Left ventricle myocardium inferior (tissue), 1 donor: ENCODE results near the gene CLN6. TPM values are rescaled to one million over a fixed set of nuclear protein-coding genes. Genes with fewer than 3 reads are reported as not detected.

Source experiments
- DNase-seq: peaks from one replicate; pipeline ENCODE4 v3.0.0-alpha.2; 2020
- H3K27ac ChIP-seq: fragments of 200-600 bp; replicated peaks from 2 replicates; pipeline ENCODE4 v1.8.0; 2021
- H3K27me3 ChIP-seq: fragments of 200-600 bp; 2 replicates; pipeline ENCODE4 v1.8.0; 2021; ENCODE audit warnings: low read depth
- H3K36me3 ChIP-seq: fragments of 200-600 bp; 2 replicates; pipeline ENCODE4 v1.8.0; 2021
- H3K4me1 ChIP-seq: fragments of 200-600 bp; 2 replicates; pipeline ENCODE4 v1.8.0; 2021
- H3K4me3 ChIP-seq: fragments of 200-600 bp; 2 replicates; pipeline ENCODE4 v1.8.0; 2021; ENCODE audit warnings: mild to moderate bottlenecking, moderate library complexity
- H3K9me3 ChIP-seq: fragments of 200-600 bp; replicated peaks from 2 replicates; pipeline ENCODE4 v1.8.0; 2021
- intact Hi-C: fragments of 100-400 bp; cut with micrococcal nuclease; formaldehyde crosslinking; loops from one replicate; pipeline ENCODE4 v1.11.0; 2022
- total RNA-seq: library from RNA; stranded (reverse); fragmentation: NEBNext Ultra II Directional; extraction: Animal tissue kit (Norgen Biotek cat#: 25700); gene quantifications from one replicate; pipeline ENCODE4 v1.2.1, GENCODE V29; 2021
- TF ChIP-seq, protein P1 (sequence below): fragments of 200-600 bp; IDR thresholded peaks from 2 replicates; pipeline ENCODE4 v1.8.0; 2021; ENCODE audit warnings: antibody characterized with exemption, mild to moderate bottlenecking, borderline replicate concordance
- donor health status: DM: no; HTN: yes; CAD: no; lungs with severe emphysema.

CLN6 gene
- total RNA-seq, 1 donor from 2014 or later = 6.6 TPM

DNA sequence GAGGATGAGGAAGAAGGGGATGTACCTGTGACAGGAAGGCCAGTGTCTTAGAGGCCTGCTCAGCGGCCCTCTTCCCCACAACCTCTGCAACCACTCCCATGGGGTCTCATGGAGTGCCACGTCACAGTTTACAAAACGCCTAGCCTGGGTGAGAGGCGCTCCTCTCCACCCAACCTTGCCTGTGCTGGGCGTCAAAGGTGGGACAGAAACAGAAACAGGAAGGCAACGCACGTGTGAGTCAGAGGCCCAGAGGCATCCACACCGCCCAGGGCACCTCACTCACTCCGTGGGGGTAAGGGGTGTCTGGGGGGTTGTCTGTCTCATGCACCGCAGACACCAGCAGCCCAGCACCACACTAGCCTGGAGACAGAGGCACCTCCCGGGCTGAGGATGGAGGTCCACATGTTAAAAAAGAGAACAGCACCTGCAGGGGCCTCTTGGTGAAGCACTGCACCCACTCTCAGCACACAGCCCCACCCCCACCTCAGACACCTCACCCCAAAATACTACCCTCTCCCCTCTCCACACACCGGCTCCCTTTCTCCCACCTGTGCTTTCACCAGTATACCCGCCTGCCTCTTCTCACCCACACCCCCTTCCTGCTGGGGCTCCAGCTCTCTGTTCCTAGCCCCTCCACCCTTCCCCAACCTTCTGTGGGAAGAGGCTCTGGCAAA is 19.7 kb downstream of the CLN6 start:
- TF ChIP-seq, protein P1, sequence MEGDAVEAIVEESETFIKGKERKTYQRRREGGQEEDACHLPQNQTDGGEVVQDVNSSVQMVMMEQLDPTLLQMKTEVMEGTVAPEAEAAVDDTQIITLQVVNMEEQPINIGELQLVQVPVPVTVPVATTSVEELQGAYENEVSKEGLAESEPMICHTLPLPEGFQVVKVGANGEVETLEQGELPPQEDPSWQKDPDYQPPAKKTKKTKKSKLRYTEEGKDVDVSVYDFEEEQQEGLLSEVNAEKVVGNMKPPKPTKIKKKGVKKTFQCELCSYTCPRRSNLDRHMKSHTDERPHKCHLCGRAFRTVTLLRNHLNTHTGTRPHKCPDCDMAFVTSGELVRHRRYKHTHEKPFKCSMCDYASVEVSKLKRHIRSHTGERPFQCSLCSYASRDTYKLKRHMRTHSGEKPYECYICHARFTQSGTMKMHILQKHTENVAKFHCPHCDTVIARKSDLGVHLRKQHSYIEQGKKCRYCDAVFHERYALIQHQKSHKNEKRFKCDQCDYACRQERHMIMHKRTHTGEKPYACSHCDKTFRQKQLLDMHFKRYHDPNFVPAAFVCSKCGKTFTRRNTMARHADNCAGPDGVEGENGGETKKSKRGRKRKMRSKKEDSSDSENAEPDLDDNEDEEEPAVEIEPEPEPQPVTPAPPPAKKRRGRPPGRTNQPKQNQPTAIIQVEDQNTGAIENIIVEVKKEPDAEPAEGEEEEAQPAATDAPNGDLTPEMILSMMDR = no peak
- Histone ChIP-seq H3K4me1 (peaks cover 25% of the 10 kb centered on the region), H3K27me3 (no peaks in the 10 kb centered on the region), H3K36me3 (no peaks in the 10 kb centered on the region), H3K9me3 (no peaks in the 10 kb centered on the region), H3K4me3 (no peak overlapping the region), H3K27ac (no peak overlapping the region)
- intact Hi-C loops = no loop called here
- DNase-seq = peak; percentile 4

DNA sequence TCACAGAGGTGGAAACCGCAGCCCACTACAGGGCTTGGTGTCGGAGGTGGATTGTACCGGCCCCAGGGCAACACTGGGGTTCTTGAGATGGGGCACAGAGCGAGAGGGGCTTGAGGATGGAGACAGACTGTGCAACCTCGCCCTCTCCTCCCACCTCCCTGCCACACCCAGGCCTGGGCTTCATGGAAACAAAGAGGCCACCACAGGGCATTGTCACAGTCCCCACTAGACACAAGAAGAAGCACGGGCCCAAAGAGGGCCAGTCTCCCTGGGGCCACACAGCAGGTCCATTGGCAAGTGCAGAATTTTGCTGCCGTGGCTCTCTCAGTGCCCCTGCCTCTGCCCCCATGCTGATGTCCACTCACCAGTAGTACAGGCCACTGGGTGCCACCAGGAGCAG is 20.3 kb downstream of the CLN6 start:
- Histone ChIP-seq H3K9me3 (no peaks in the 10 kb centered on the region), H3K4me3 (no peak overlapping the region), H3K36me3 (no peaks in the 10 kb centered on the region), H3K27ac (no peak overlapping the region), H3K27me3 (no peaks in the 10 kb centered on the region), H3K4me1 (peaks cover 30% of the 10 kb centered on the region)
- DNase-seq = peak; percentile 2
- intact Hi-C loops = no loop called here
- TF ChIP-seq, protein P1 = no peak

DNA sequence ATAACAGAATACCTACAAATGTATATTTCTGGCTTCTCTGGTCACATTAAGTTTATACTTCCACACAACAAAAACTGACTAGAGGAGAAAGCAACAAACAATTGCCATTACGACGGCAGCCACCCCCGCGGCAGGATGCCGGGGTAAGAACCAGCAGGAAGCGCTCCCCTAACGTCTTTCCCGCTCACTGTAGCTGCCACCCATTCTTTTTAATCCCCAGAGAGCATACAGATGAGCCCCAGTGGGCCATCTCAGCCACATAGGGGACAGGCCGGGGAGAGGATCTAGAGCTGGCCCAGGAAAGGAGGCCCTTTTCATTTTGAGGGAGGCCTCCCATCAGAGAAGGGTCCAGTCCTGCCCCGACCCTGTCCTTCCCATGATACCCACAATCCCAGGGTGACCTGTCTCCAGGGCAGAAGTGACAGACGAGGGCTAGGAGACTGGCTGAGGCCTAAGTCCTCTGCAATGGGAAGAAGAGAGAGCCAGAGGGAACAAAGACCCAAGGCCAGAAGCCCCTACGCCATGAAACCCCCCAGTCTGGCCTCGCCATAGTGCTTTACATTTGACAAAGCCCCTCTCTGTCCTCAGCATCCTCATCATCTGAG is 20.8 kb downstream of the CLN6 start:
- peaks cover 30% of the 10 kb centered on the region for H3K4me1 ChIP-seq
- TF ChIP-seq, protein P1 = no peak

DNA sequence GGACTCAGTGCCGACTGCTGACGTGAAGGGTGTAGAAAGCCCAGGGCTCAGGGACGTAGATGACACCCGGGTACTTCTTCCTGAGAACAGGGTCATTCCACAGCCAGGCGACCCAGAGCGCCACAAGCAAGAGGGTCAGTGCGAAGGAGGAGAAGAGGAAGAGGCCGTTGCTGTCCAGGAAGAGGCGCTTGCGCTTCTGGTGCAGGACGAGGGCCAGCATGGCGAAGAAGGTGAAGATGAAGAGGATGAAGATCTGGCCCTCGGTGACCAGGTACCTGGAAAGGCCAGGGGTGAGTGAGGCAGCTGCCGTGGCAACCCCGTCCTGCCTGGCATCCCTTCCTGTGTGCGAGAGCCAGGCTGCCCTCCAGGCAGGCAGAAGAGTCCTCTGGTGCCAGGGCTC is 21.4 kb downstream of the CLN6 start:
- H3K36me3 ChIP-seq = no peaks in the 10 kb centered on the region
- H3K27ac ChIP-seq = no peak overlapping the region
- TF ChIP-seq, protein P1 = no peak
- no peak for DNase-seq
- no peak overlapping the region for H3K4me3 ChIP-seq
- H3K4me1 ChIP-seq = peaks cover 30% of the 10 kb centered on the region
- no peaks in the 10 kb centered on the region for H3K27me3 ChIP-seq
- intact Hi-C loops = no loop called here
- no peaks in the 10 kb centered on the region for H3K9me3 ChIP-seq

More for the DNA sequence above, 20.8 kb downstream of the CLN6 start:
- Histone ChIP-seq H3K27me3 (no peaks in the 10 kb centered on the region), H3K27ac (no peak overlapping the region), H3K36me3 (no peaks in the 10 kb centered on the region), H3K4me3 (no peak overlapping the region), H3K9me3 (no peaks in the 10 kb centered on the region)
- DNase-seq = no peak
- intact Hi-C loops = no loop called here

DNA sequence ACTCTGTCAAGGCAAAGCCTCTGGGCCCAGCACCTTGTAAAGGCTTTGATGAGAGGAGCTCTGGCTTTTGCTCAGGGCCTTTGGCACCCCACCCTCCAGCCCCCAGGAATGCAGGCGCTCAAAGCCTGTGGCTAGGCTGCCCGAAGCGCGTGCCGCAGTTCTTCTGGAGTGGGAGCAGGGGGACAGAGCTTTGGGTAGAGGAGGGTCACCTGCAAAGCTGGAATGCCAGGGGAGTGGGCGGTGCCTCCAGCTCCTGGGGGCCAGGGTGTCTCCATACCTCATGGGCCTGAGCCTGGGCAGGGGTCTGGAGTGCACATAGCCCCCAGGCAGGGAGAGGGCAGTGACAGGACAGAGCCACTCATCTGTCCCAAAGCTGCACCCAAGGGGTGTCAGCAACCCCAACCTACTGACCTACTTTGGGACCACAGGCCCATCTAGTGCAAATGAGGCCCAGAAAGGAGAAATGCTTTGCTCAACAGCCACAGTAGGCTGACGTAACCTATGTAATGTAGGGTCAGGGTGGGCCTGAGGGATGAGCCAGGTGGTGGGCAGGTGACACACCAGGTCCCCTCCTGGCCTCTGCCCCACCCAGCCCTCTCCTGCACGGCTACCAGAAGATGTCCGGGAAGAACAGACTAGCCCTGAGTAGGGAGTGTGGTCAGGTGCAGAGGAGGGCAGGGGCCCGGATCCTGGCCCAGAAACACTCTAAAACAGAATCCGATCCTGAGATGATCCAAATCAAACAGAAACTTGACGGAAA is 22.2 kb downstream of the CLN6 start:
- H3K4me1 ChIP-seq = peaks cover 30% of the 10 kb centered on the region
- TF ChIP-seq, protein P1 = no peak
- H3K36me3 ChIP-seq = no peaks in the 10 kb centered on the region
- intact Hi-C loops = no loop called here
- no peak overlapping the region for H3K27ac ChIP-seq
- H3K27me3 ChIP-seq = no peaks in the 10 kb centered on the region
- no peak for DNase-seq
- no peak overlapping the region for H3K4me3 ChIP-seq
- no peaks in the 10 kb centered on the region for H3K9me3 ChIP-seq
